NCI-H1436 treated with DMSO at 0.1 percent for 48 hours (cell line): ENCODE measurements around the gene SBNO1.
"Not testable (repeated sequence)": the region's sequence is repeated elsewhere in the genome, so short reads cannot be mapped to it uniquely, and the experiment has no call there.

Experiments used
- DNase-seq: peaks from one replicate; lab custom pipeline; 2025; lab: John Stamatoyannopoulos, UW

Gene SBNO1

DNA sequence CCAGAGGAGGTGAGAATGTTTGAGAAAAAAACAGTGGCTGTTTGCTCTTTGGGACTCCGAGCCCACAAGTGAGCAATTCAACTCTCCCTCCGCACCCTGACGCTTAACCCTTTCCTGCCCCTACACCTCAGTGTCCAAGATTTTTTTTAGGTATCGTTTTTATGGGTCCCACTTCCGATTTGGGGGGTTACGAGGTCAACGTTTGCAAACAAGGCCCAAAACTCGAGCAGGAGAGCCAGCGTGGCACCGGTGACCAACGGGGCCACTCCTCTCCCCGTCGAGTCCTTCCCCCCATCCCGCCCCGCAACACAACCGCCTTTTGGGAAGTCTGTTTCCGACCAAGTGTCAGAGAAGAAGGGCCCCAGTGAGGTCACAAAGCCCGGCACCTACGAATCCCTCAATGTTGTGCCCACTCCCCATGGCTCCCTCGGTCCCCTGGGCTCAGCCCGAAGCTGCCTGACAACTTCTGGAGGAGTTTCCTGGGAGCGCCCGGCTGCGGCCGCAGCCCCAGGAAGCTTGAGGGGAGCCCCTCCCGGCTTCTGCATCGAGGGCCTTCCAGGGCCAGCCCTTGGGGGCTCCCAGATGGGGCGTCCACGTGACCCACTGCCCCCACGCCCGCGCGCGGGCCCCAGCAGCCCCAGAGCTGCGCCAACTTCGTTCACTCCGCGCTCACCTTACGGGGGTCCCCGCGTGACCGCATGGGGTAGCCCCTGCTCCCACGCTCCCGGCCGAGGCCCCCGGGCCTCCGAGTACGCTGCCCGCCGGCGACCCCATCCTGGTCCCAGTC, 94.2 kb downstream of the SBNO1 start:
- DNase-seq, result no peak

GRCh38 chr12:123269896-123270213, 94.8 kb downstream of the SBNO1 start:
- DNase-seq, result no peak

- DNase-seq, result no peak
Observed at GRCh38 chr12:123269395-123269892, 95.2 kb downstream of the SBNO1 start.

DNA sequence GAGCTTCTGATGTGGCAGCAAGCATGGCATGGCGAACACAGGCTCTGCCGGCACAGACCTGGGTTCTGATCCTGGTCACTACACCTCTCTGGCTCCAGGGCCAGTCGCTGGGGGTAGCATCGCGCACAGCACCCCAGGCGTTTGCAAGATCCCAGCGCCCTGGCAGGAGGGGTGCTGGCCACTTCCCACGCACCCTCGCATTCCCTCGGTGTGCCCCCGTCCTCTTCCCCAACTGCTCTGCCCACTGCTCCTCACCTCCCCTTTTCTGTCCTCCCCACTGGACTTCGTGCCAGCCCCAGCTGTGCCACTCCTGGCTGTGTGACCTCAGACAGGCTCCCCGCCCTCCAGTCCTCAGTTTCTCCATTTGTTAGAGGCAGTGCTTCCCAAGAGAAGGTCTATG, 95.8 kb downstream of the SBNO1 start:
- DNase-seq, result no peak

DNA sequence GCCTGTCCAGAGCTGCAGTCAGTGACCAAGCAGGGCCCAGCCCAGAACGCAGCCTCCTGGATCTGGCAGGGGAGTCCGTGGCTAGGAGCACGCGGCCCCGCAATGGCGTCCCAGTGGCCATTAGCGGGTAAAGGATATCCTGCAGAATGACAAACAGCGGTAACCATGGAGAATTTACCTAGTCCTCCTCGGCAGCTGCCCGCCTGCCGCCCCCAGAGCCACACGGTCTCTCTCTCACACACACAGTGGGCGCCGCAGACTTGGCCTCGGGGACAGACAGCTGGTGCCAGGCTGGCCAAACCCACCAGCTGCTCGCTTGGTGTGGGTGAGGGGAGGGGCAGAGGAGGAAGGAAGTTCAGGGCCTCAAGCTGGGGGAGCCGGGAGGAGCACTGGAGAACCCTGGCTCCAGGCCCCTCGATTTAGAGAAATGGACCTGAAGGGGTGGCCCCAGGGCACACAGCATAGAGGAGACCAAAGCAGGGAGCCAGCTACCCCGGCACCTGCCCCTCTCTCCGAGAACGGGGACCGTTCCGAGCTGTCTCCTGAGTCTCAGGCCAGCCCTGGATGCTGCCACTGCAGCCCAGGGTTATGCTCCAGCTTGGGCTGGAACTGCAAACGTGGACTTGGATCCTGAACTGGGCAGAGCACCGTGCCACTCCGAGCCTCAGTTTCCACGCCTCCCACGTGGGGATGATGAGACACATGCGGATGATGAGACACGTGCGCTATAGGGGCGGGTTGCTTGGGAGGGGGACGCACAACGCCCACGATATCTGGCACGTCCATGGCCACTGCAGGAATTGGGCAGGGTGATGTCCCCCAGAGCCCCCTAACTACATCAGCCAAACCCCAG, 96.4 kb downstream of the SBNO1 start:
- DNase-seq, result no peak

DNA sequence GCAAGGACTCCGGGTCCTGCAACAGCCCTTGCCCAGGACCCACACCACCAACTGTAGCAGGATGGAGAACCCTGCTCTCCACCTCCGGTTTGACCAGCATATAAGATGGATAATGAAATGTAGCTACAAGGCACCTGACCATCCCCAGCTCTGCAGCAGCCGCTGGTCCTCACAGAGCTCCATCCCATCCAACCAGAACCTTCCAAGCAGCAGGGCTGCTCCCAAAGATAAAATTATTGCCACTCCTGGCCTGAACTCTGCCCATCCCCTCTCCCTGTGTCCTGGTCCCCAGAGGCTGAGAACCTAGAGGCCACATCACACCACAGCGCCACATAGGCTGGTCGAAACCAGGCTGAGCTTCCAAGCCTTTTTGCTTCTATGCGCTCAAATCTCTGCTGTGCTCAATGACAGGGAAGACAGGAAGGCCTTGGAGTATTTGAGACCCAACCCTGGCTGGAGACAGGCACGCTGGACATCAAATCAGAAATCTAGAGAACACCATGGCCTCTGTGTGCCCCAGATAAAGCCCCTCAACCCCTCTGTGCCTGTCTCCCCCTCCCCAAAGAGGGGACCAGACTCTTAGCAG, 97.2 kb downstream of the SBNO1 start:
- no peak for DNase-seq

- DNase-seq, result no peak
Observed at GRCh38 chr12:123266679-123267277, 97.9 kb downstream of the SBNO1 start.

DNA sequence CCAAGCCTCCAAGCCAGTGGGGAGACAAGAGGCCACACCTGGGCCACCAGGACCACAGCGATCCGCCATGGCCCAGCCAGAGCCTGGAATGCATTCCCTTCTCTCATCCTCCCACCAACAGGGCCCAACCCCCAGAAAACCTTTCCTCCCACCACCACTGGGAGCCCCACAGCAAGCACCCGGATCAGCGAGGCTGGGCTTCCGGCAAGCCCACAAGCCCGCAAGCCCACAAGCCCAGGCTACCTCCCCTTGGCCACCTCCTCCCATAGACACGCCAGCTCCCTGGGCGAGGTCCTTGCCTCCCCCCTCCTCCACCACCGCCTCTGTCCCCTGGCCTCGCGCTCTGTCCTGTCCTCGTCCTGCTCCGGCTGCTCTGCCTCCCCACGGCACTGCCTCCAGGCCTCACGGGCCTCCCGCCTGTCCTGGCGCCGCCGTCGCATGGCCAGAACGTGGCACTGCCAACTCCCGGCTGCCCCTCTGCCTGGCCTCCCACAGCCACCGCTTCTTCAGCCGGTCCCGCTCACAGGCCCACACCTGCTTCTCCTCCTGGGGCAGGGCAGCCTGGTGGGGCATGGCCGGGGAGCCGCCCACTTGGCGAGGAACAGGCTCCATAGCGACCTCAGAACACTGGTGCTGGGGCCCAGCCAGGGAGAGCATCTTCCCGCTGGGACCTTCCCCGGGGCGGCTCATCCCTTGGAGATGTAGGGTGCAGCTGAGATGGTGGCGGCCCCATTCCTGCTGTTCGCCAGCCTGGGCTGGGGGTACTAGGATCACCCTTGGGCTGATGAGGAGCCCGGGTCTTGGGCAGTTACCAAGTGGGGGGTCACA, 98.6 kb downstream of the SBNO1 start:
- DNase-seq, result no peak

DNA sequence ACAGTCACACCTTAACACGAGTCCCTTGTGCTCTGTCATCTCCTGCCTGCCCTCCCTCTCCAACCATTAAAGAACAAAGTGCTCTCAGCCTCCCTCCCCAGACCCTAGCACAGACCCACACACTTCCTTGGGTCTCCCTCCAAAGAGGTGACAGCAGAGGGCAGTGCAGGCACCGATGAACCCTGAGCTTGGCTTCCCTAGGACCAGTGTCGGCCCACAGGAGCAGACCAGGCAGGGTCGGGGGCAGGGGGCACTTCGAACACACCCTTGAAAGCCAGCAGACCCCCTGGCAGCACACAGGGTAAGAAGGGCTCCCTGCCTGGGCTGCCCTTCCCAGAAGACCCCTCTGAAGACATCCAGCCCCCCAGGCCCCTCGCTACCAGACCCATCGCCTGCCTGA, 100.0 kb downstream of the SBNO1 start:
- no peak for DNase-seq

- no peak for DNase-seq
Observed at GRCh38 chr12:123263196-123263817, 101.3 kb downstream of the SBNO1 start.

- no peak for DNase-seq
Observed at GRCh38 chr12:123261196-123261595, 103.5 kb downstream of the SBNO1 start.

GRCh38 chr12:123260081-123260480, 104.6 kb downstream of the SBNO1 start:
- no peak for DNase-seq

DNA sequence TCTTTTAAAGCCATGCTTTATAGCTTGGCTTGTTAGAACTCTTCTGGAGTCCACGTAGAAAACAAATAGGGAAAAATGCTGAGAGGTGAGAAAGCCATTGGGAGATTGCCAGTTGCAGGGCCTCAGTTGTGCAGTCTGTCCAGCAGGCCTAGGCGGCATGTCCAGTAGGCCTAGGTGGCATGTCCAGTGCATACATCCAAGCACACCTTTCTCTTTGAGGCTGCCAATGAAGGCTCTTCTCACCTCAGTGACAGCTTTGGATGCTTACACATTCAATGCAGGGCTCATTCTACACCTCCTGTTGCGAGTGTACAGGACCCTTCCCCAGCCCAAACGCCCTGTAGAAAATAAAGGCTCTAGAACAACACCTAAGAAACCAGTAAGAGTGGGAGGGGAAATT, 106.1 kb downstream of the SBNO1 start:
- DNase-seq, result no peak

GRCh38 chr12:123254853-123255446, 109.7 kb downstream of the SBNO1 start:
- no peak for DNase-seq

DNA sequence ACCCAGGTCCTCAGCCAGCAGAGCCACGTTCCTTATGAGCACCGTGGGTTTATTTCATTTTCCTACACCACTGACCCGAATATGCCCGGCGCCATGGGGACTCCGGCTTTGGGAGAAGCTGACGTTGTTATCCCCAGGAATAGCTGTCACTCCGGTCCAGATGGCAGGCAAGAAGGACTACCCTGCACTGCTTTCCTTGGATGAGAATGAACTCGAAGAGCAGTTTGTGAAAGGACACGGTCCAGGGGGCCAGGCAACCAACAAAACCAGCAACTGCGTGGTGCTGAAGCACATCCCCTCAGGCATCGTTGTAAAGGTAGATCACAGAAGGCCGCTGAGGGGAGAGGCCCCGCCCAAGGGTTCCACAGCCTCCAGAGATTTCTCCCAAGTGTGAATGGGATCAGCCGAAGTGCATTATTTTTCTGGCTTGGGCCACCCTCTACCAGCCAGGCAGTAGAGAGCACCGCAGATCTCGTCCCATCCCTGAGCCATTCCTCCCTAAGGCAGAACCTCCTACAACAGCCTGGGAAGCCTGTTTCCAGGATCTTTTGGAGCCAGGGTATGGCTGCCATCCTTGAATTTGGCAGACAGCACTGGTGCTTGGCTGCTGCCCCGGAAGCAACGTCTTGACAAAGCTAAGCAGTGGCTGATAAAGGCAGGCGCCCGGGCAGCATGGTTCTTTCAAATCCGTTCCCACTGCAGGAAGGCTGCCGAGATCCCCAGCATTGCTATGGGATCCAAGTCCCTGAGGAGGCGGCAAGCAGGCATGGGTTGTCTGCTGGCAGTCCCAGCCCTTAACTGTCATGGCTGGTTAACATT, 110.8 kb downstream of the SBNO1 start:
- no peak for DNase-seq

- DNase-seq, result not testable (repeated sequence)
Observed at GRCh38 chr12:123252365-123252764, 112.3 kb downstream of the SBNO1 start.

DNA sequence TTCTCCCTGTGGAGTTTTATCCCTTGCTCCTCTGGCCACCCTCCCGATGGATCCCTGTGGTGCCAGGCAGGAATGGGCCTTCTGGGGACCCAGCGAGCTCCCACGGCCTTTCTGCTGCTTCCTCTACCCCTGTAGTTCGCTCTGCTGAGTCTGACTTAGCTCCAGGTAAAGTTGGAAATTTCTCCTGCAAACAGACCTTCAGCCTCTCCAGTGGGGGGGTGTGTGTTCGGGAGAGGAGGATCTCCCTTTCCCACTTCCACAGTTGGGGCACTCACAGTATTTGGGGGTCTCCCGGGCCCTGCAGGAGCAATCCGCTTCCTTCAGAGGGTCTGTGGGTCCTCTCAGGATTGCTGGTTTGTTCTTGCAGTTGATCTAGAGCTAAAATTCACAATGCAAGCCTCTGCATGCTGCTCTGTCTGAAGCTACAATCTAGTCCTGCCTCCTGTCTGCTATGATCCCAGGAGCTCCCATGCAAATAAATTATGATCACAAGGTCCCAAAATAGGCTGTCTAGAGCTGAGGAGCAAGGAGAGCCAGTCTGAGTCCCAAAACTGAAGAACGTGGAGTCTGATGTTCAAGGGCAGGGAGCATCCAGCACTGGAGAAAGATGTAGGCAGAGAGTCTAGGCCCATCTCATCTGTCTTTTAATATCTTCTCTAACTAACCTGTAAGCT, 113.1 kb downstream of the SBNO1 start:
- DNase-seq, result no peak

GRCh38 chr12:123250471-123251383, 113.9 kb downstream of the SBNO1 start:
- no peak for DNase-seq
